Upper lobe of right lung (tissue), 1 donor: ENCODE measurements around the gene PRKCE. TPM values are rescaled to one million over a fixed set of nuclear protein-coding genes. Genes with fewer than 3 reads are reported as not detected.

Source experiments
- ATAC-seq: fragments of 200-7000 bp; cut with Tn5 transposase; one replicate; pipeline ENCODE4 v1.9.1; 2020; ENCODE audit warnings: mild to moderate bottlenecking, moderate library complexity
- DNase-seq: peaks from one replicate; pipeline ENCODE4 v3.0.0-alpha.2; 2020
- H3K27ac ChIP-seq: fragments of 200-600 bp; one replicate; pipeline ENCODE4 v1.8.0; 2022
- H3K27me3 ChIP-seq: fragments of 200-600 bp; one replicate; pipeline ENCODE4 v1.8.0; 2022; ENCODE audit warnings: mild to moderate bottlenecking
- H3K36me3 ChIP-seq: fragments of 200-600 bp; one replicate; pipeline ENCODE4 v1.8.0; 2022
- H3K4me1 ChIP-seq: fragments of 200-600 bp; one replicate; pipeline ENCODE4 v1.8.0; 2022
- H3K4me3 ChIP-seq: fragments of 200-600 bp; one replicate; pipeline ENCODE4 v1.8.0; 2022; ENCODE audit warnings: mild to moderate bottlenecking
- H3K9me3 ChIP-seq: fragments of 200-600 bp; one replicate; pipeline ENCODE4 v1.8.0; 2022
- CTCF ChIP-seq: fragments of 200-600 bp; IDR thresholded peaks from one replicate; pipeline ENCODE4 v1.8.0; 2022; ENCODE audit warnings: antibody characterized with exemption
- intact Hi-C: fragments of 100-400 bp; cut with DNase I; formaldehyde crosslinking; loops from one replicate; pipeline ENCODE4 v1.11.0; 2022
- total RNA-seq: library from RNA; stranded (reverse); fragmentation: NEBNext Ultra II Directional; extraction: Animal tissue kit (Norgen Biotek cat#: 25700); gene quantifications from one replicate; pipeline ENCODE4 v1.2.1, GENCODE V29; 2021
- donor health status: DM: no; HTN: yes; CAD: no; lungs with severe emphysema.

Gene PRKCE
- total RNA-seq, 1 donor from 2014 or later: 65.6 TPM

GRCh38 chr2:45814488-45814887 lies 163.0 kb downstream of the PRKCE start:
- Histone ChIP-seq H3K4me3 (no peak overlapping the region), H3K9me3 (no peaks in the 10 kb centered on the region), H3K4me1 (peaks cover 16% of the 10 kb centered on the region), H3K27ac (no peak overlapping the region), H3K27me3 (no peaks in the 10 kb centered on the region), H3K36me3 (no peaks in the 10 kb centered on the region)
- DNase-seq: no peak
- ATAC-seq: no peak
- TF ChIP-seq CTCF: no peak
- intact Hi-C loops: no loop called here

- Histone ChIP-seq H3K27me3 (no peaks in the 10 kb centered on the region), H3K27ac (no peak overlapping the region), H3K9me3 (no peaks in the 10 kb centered on the region), H3K36me3 (no peaks in the 10 kb centered on the region), H3K4me1 (peaks cover 21% of the 10 kb centered on the region), H3K4me3 (no peak overlapping the region)
- ATAC-seq: no peak
- intact Hi-C loops: no loop called here
- no peak for TF ChIP-seq CTCF
- DNase-seq: no peak
Measured at GRCh38 chr2:45814951-45815621, 163.6 kb downstream of the PRKCE start.

DNA sequence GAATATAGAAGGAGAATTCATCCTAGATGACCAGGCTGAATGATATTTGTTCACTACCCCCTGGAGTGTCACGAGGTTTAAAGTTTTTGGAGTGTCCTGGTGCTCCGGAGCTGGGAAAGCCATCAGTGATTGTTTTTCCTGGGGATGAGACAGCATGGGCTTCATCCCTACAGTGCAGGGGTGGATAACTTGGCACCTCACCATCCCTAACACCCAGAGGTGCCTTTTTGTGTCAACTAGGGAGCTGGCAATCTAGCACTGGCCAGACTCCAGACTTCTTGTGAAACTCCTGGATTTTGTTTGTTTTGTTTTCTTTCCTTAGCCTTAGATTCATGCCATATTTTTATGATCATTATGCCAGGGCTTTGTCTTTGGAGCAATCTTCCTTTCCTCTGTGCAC lies 164.8 kb downstream of the PRKCE start:
- peaks cover 33% of the 10 kb centered on the region for H3K4me1 ChIP-seq
- no peaks in the 10 kb centered on the region for H3K27me3 ChIP-seq
- no peaks in the 10 kb centered on the region for H3K9me3 ChIP-seq
- DNase-seq (no peak), ATAC-seq (peak; percentile 33)
- H3K27ac ChIP-seq: no peak overlapping the region
- H3K36me3 ChIP-seq: no peaks in the 10 kb centered on the region
- no peak for TF ChIP-seq CTCF
- intact Hi-C loops: no loop called here
- no peak overlapping the region for H3K4me3 ChIP-seq

DNA sequence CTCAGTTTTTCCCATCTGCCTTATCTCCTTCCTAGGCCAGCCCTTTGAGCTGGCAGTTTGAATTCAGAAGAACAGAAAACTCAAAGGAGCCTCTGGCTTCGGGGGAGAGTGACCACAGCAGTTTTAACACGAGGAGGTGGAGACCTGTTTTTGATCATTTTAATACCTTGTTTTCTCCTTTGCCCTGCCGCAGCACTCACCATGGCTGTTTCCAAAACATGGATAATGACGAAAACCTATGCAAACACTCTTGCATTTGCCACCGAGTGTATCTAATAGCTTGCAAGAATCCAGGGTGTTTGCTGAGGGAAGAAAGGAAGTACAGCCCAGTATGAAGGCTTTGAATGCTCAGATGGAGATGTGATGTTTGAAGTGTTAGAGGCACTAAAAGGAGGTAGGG lies 167.1 kb downstream of the PRKCE start:
- TF ChIP-seq CTCF: no peak
- H3K36me3 ChIP-seq: no peaks in the 10 kb centered on the region
- no peak overlapping the region for H3K27ac ChIP-seq
- H3K9me3 ChIP-seq: no peaks in the 10 kb centered on the region
- intact Hi-C loops: no loop called here
- no peaks in the 10 kb centered on the region for H3K27me3 ChIP-seq
- ATAC-seq (no peak), DNase-seq (no peak)
- peaks cover 54% of the 10 kb centered on the region for H3K4me1 ChIP-seq
- H3K4me3 ChIP-seq: no peak overlapping the region

GRCh38 chr2:45820048-45820447 lies 168.6 kb downstream of the PRKCE start:
- Histone ChIP-seq H3K27ac (peak overlapping the region; percentile 36), H3K36me3 (no peaks in the 10 kb centered on the region), H3K4me3 (no peak overlapping the region), H3K9me3 (no peaks in the 10 kb centered on the region), H3K27me3 (no peaks in the 10 kb centered on the region), H3K4me1 (peaks cover 61% of the 10 kb centered on the region)
- TF ChIP-seq CTCF: no peak
- peak; percentile 45 for ATAC-seq
- intact Hi-C loops: no loop called here
- no peak for DNase-seq
